Naive B cell (primary cell): ENCODE measurements around the gene SLC39A11. TPM values are rescaled to one million over a fixed set of nuclear protein-coding genes. Genes with fewer than 3 reads are reported as not detected.
"Not testable (repeated sequence)": the region's sequence is repeated elsewhere in the genome, so short reads cannot be mapped to it uniquely, and the experiment has no call there.

ENCODE experiments used
- ATAC-seq, 2 donors: fragments of 150-1000 bp; cut with Tn5 transposase; 2 replicates each; pipeline ENCODE4 v1.10.0; 2021; ENCODE audit warnings: low read depth in 2 of 2, mild to moderate bottlenecking in 2 of 2, moderate library complexity in 2 of 2
- DNase-seq: peaks from one replicate; pipeline ENCODE4 v3.0.0; 2022
- H3K27ac Mint-ChIP-seq, 6 donors: one replicate each; pipeline ENCODE4 v1.8.0; 2020 to 2022; ENCODE audit warnings: mild to moderate bottlenecking in 6 of 6, mixed read lengths in 6 of 6, moderate library complexity in 5 of 6, inconsistent platforms in 2 of 6
- H3K27me3 Mint-ChIP-seq, 3 donors: one replicate each; pipeline ENCODE4 v1.8.0; 2021 to 2022; ENCODE audit warnings: mixed read lengths in 3 of 3, mild to moderate bottlenecking in 1 of 3
- H3K36me3 Mint-ChIP-seq, 2 donors: one replicate each; pipeline ENCODE4 v1.8.0; 2020 to 2022; ENCODE audit warnings: mixed read lengths in 2 of 2, inconsistent platforms in 1 of 2, mild to moderate bottlenecking in 1 of 2
- H3K4me1 Mint-ChIP-seq, 3 donors: one replicate each; pipeline ENCODE4 v1.8.0; 2020 to 2022; ENCODE audit warnings: mixed read lengths in 3 of 3, inconsistent platforms in 1 of 3, mild to moderate bottlenecking in 1 of 3, moderate library complexity in 1 of 3
- H3K4me3 Mint-ChIP-seq, 8 donors: one replicate each; pipeline ENCODE4 v1.8.0; 2020 to 2022; ENCODE audit warnings: mild to moderate bottlenecking in 8 of 8, mixed read lengths in 8 of 8, moderate library complexity in 8 of 8, inconsistent platforms in 2 of 8
- H3K9me3 Mint-ChIP-seq, 7 donors: one replicate each; pipeline ENCODE4 v1.8.0; 2020 to 2022; ENCODE audit warnings: mixed read lengths in 7 of 7, mild to moderate bottlenecking in 5 of 7, inconsistent platforms in 2 of 7, moderate library complexity in 1 of 7
- polyA plus RNA-seq, 6 donors: library from polyadenylated mRNA; unstranded; fragments of 300-500 nt; fragmentation: Illumina TruSeq; gene quantifications; one replicate each; pipeline ENCODE4 v1.2.3, GENCODE V29; 2021; ENCODE audit warnings: low read depth in 6 of 6

SLC39A11 gene
- polyA plus RNA-seq, 6 donors from 2014 or later, result 8.5 to 15.2 (median 12.1) TPM

DNA sequence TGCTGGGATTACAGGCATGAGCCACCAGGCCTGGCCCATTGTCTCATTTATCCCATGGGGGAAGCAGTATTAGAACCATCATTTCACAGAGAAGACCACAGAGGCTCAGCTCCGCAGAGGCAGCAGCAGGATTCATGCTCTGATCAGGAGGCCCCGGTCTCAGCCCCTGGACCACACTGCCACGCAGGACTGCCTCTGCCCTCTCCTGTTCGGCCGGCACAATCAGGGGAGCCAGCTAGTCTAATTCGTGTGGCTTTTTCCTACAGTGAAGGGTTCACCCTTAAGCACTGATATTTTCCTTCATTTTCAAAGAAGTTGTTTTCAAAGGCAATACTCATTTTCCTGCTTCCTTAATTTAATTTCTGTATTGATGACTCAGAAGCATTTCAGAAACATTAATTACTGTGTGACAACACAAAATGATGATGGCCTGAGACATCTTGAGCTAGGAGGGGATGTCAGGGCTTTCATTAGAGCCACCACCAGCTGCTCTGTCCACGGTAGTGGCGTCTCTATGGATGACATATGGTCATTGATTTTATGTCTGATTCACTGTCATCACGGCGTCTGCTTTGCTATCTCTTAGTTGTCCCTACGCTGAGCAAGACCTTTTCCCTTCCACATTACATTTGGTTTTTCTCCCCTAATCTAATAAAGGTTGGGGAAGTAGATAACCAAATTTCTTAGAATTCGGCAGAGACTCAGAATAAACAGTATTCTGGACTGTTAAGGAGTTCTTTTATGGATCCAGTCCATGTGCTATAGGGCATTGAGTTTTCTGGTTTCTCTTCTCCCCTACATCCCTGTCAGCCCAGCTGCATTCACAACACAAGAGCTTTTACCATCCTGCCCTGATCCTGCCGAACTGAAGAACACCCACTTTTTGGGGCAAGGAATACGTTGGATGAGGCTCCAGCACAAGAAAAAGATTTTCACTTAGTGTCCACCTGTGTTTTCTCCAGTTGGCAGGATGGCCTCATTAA lies 314.0 kb downstream of the SLC39A11 start:
- Mint-ChIP-seq H3K9me3 (peaks cover 0 to 2% (median 0%) of the 10 kb centered on the region in 7 donors), H3K4me3 (no peak overlapping the region), H3K4me1 (peaks cover 0 to 3% (median 0%) of the 10 kb centered on the region in 3 donors), H3K27me3 (no peaks in the 10 kb centered on the region), H3K27ac (no peak overlapping the region), H3K36me3 (peaks cover 4 to 12% of the 10 kb centered on the region in 2 donors)
- ATAC-seq (no peak), DNase-seq (no peak)

DNA sequence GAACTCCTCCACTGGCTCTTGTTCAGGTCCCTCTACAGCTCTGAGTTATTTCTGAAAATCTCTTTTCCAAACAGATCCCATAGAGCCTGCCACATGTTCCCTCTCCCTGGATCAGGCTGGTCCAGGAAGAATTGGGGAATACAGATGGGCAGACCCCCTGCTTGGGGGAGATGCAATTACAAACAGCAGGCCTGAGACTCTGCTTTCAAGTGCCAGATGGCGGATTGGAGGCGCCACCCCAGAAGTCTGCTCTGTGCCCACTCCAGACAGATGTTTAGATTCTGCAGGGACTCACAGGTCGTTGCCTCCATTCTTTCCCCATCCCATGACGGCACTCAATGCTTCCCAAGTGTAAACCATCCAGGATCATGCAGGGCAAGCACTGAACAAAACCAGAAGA lies 316.6 kb downstream of the SLC39A11 start:
- Mint-ChIP-seq H3K27me3 (no peaks in the 10 kb centered on the region), H3K36me3 (peaks cover 16 to 22% of the 10 kb centered on the region in 2 donors), H3K4me3 (no peak overlapping the region), H3K9me3 (peaks cover 0 to 5% (median 1%) of the 10 kb centered on the region in 7 donors), H3K27ac (no peak overlapping the region), H3K4me1 (peaks cover 0 to 6% (median 0%) of the 10 kb centered on the region in 3 donors)
- no peak for DNase-seq
- ATAC-seq, result no peak

- peaks cover 4 to 9% (median 5%) of the 10 kb centered on the region in 7 donors for H3K9me3 Mint-ChIP-seq
- H3K36me3 Mint-ChIP-seq, result peaks cover 21 to 28% of the 10 kb centered on the region in 2 donors
Measured at GRCh38 chr17:72775237-72775636, 317.3 kb downstream of the SLC39A11 start.

DNA sequence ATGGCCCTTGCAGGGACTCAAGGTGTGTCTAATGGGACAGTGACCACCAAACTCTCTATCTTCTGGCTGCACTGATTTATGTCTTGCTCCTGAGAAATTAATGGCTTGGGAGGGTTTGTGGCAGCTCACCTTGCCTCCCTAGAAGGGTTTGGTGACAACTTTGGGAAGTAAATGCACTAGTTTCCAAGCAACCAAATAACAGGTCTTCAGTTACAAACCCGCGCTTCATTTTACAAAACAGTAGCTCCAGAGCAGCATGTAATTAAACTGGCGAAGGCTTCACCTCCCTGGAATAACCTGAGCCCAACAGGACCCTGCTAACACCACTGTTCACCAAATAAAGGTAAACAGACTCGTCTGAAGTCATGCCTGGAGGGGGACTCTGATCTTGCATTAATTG lies 318.3 kb downstream of the SLC39A11 start:
- Mint-ChIP-seq H3K27ac (peak overlapping the region in 1 of 6 donors; percentile 59), H3K9me3 (peaks cover 4 to 9% (median 6%) of the 10 kb centered on the region in 7 donors), H3K4me1 (peaks cover 0 to 6% (median 0%) of the 10 kb centered on the region in 3 donors), H3K27me3 (no peaks in the 10 kb centered on the region), H3K4me3 (no peak overlapping the region), H3K36me3 (peaks cover 24 to 34% of the 10 kb centered on the region in 2 donors)
- no peak for ATAC-seq
- no peak for DNase-seq

More at GRCh38 chr17:72775237-72775636, 317.3 kb downstream of the SLC39A11 start:
- H3K27ac Mint-ChIP-seq, result no peak overlapping the region
- peaks cover 0 to 6% (median 0%) of the 10 kb centered on the region in 3 donors for H3K4me1 Mint-ChIP-seq
- DNase-seq (no peak), ATAC-seq (no peak)
- no peak overlapping the region for H3K4me3 Mint-ChIP-seq
- no peaks in the 10 kb centered on the region for H3K27me3 Mint-ChIP-seq

- peaks cover 28 to 34% of the 10 kb centered on the region in 2 donors for H3K36me3 Mint-ChIP-seq
Measured at GRCh38 chr17:72773225-72773624, 319.3 kb downstream of the SLC39A11 start.

DNA sequence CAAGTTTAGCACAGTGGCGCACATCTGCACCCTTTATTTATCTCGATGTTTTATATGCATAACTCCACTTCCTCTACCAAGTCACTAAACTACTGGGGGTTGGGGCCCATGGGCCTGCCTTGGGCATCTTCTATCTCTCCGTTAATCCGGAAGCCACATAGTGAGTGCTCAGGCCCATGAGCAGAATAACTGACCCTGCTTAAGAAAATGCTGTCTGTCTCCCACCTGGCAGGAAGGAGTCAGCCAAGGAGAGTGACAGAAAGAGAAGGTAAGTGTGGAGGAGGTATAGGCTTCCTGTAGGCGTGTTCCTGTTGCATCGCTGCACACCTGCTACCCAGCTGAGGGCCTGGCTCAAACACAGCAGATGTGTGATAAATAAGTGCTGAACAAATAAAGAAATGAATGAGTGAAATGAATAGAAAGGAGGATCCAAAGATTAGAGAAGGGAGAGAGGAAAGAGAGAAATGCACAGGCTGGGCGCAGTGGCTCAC lies 320.1 kb downstream of the SLC39A11 start:
- Mint-ChIP-seq H3K9me3 (peaks cover 4 to 9% (median 6%) of the 10 kb centered on the region in 7 donors), H3K27ac (peak overlapping the region in 1 of 6 donors; percentile 49), H3K4me1 (peaks cover 0 to 6% (median 0%) of the 10 kb centered on the region in 3 donors), H3K36me3 (peaks cover 28 to 34% of the 10 kb centered on the region in 2 donors), H3K27me3 (no peaks in the 10 kb centered on the region), H3K4me3 (peak overlapping the region in 1 of 8 donors; percentile 3)
- no peak for DNase-seq
- no peak for ATAC-seq

More at GRCh38 chr17:72773225-72773624, 319.3 kb downstream of the SLC39A11 start:
- H3K4me1 Mint-ChIP-seq, H3K27me3 Mint-ChIP-seq, H3K27ac Mint-ChIP-seq, H3K9me3 Mint-ChIP-seq, ATAC-seq, DNase-seq, H3K4me3 Mint-ChIP-seq: not testable (repeated sequence)

- ATAC-seq (no peak), DNase-seq (no peak)
- peaks cover 0 to 6% (median 0%) of the 10 kb centered on the region in 3 donors for H3K4me1 Mint-ChIP-seq
- H3K9me3 Mint-ChIP-seq, result peaks cover 4 to 9% (median 6%) of the 10 kb centered on the region in 7 donors
- H3K27ac Mint-ChIP-seq, result peak overlapping the region in 2 of 6 donors; percentile 11 to 13
- no peak overlapping the region for H3K4me3 Mint-ChIP-seq
- H3K36me3 Mint-ChIP-seq, result peaks cover 28 to 34% of the 10 kb centered on the region in 2 donors
- H3K27me3 Mint-ChIP-seq, result no peaks in the 10 kb centered on the region
Measured at GRCh38 chr17:72771734-72772133, 320.8 kb downstream of the SLC39A11 start.

DNA sequence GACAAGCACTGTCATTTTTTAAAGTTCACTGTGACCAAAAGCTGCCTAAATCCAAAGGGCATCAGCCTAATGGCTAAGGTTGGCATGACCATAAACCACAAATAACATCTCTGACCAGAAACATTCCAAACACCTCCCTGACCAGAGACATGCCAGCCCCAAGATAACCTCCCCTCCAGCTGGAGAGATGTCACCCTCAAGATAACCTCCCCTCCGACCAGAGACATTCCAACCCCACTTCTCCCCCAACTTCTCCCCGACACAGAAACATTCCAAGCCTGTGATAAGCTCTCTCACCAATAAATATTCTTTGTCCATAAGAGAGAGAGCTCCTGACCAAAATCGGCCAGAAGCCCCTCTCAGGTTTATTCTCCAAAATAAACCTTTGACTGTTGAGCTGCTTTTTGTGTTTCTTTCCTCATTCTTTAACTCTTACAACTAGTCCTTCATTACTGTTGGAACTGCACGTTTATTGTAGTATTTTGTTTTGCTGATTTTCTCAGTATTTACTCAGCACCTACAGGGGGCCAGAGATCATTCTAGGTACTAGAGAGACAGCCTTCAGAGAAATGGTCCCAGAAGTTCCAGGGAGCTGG lies 325.6 kb downstream of the SLC39A11 start:
- no peaks in the 10 kb centered on the region for H3K4me1 Mint-ChIP-seq
- H3K4me3 Mint-ChIP-seq, result no peak overlapping the region
- no peak for ATAC-seq
- H3K27ac Mint-ChIP-seq, result no peak overlapping the region
- peaks cover 15 to 16% of the 10 kb centered on the region in 2 donors for H3K36me3 Mint-ChIP-seq
- H3K9me3 Mint-ChIP-seq, result peaks cover 3 to 7% (median 5%) of the 10 kb centered on the region in 7 donors
- DNase-seq, result no peak
- H3K27me3 Mint-ChIP-seq, result no peaks in the 10 kb centered on the region

- Mint-ChIP-seq H3K27ac (peak overlapping the region in 1 of 6 donors; percentile 22), H3K9me3 (peaks cover 2 to 4% (median 3%) of the 10 kb centered on the region in 7 donors), H3K36me3 (peaks cover 9 to 11% of the 10 kb centered on the region in 2 donors), H3K4me3 (no peak overlapping the region), H3K27me3 (no peaks in the 10 kb centered on the region), H3K4me1 (no peaks in the 10 kb centered on the region)
- no peak for DNase-seq
- no peak for ATAC-seq
Measured at GRCh38 chr17:72765368-72766153, 326.9 kb downstream of the SLC39A11 start.

GRCh38 chr17:72764632-72765041 lies 327.9 kb downstream of the SLC39A11 start:
- Mint-ChIP-seq H3K4me3 (no peak overlapping the region), H3K4me1 (no peaks in the 10 kb centered on the region), H3K36me3 (peaks cover 0 to 4% of the 10 kb centered on the region in 2 donors), H3K27ac (no peak overlapping the region), H3K27me3 (no peaks in the 10 kb centered on the region), H3K9me3 (no peaks in the 10 kb centered on the region)
- DNase-seq, result no peak
- no peak for ATAC-seq

- Mint-ChIP-seq H3K4me3 (no peak overlapping the region), H3K27ac (no peak overlapping the region), H3K27me3 (no peaks in the 10 kb centered on the region), H3K9me3 (no peaks in the 10 kb centered on the region), H3K4me1 (no peaks in the 10 kb centered on the region), H3K36me3 (peaks cover 0 to 2% of the 10 kb centered on the region in 2 donors)
- no peak for DNase-seq
- ATAC-seq, result no peak
Measured at GRCh38 chr17:72763981-72764380, 328.5 kb downstream of the SLC39A11 start.

DNA sequence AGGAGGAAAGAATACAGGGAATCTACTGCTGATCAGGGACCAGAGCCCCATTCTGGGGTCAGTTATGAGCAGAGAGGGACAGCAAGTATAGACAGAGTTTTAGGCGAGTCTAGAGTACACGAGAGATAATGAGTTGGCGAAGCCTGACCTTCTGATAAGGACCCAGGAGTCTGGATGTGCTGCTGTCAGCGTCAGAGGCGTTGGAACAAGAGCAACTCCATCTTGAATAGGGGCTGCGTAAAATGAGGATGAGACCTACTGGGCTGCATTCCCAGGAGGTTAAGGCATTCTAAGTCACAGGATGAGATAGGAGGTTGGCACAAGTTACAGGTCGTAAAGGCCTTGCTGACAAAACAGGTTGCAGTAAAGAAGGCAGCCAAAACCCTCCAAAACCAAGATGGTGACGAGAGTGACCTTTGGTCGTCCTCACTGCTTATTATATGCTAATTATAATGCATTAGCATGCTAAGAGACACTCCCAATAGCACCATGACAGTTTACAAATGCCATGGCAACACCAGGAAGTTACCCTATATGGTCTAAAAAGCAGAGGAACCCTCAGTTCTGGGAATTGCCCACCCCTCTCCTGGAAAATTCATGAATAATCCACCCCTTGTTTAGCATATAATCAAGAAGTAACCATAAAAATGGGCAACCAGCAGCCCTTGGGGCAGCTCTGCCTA lies 330.5 kb downstream of the SLC39A11 start:
- not testable (repeated sequence) for H3K27ac Mint-ChIP-seq, ATAC-seq, DNase-seq, H3K36me3 Mint-ChIP-seq, H3K4me1 Mint-ChIP-seq, H3K9me3 Mint-ChIP-seq, H3K27me3 Mint-ChIP-seq, H3K4me3 Mint-ChIP-seq
